DND-41 (cell line): ENCODE data around the gene HELZ.

Source experiments
- ATAC-seq: fragments of 200-7000 bp; cut with Tn5 transposase; 3 replicates; pipeline ENCODE4 v1.9.1; 2021; ENCODE audit warnings: low read depth; ENCODE audit not compliant: insufficient read depth
- DNase-seq: peaks from one replicate; pipeline ENCODE4 v3.0.0-alpha.2; 2020
- H2AFZ ChIP-seq: 2 replicates; pipeline ENCODE4 v1.6.0; 2012; ENCODE audit warnings: low read depth, low read length
- H3K27ac ChIP-seq: 2 replicates; pipeline ENCODE4 v1.5.1; 2012; ENCODE audit warnings: low read length, inconsistent platforms
- H3K27me3 ChIP-seq: fragments of 200-600 bp; sonication (generic); 2 replicates; pipeline ENCODE4 v1.6.0; 2012; ENCODE audit warnings: low read length, mild to moderate bottlenecking, inconsistent platforms; ENCODE audit not compliant: insufficient read depth, poor library complexity
- H3K36me3 ChIP-seq: 2 replicates; pipeline ENCODE4 v1.5.1; 2012; ENCODE audit warnings: low read length, inconsistent platforms; ENCODE audit not compliant: insufficient read depth
- H3K4me1 ChIP-seq: 2 replicates; pipeline ENCODE4 v1.5.1; 2012; ENCODE audit warnings: mild to moderate bottlenecking, low read length; ENCODE audit not compliant: insufficient read depth
- H3K4me2 ChIP-seq: 2 replicates; pipeline ENCODE4 v1.6.0; 2012; ENCODE audit warnings: mild to moderate bottlenecking, moderate library complexity, low read length, inconsistent platforms; ENCODE audit not compliant: insufficient read depth
- H3K4me3 ChIP-seq, 2 experiments: fragments of 200-600 bp in 1 of 2; shearing (Covaris generic) in 1 of 2; 2 replicates each; pipeline ENCODE4 v1.5.1; 2012 to 2016; ENCODE audit warnings: inconsistent platforms in 2 of 2, low read length in 2 of 2, mild to moderate bottlenecking in 2 of 2, low read depth in 1 of 2, moderate library complexity in 1 of 2
- H3K79me2 ChIP-seq: 2 replicates; pipeline ENCODE4 v1.6.0; 2012; ENCODE audit warnings: low read length, inconsistent platforms; ENCODE audit not compliant: insufficient read depth
- H3K9ac ChIP-seq: 2 replicates; pipeline ENCODE4 v1.6.0; 2012; ENCODE audit warnings: low read depth, mild to moderate bottlenecking, inconsistent platforms, low read length, moderate library complexity
- H3K9me3 ChIP-seq: 2 replicates; pipeline ENCODE4 v1.5.1; 2012; ENCODE audit warnings: low read length, moderate library complexity, mild to moderate bottlenecking, inconsistent platforms; ENCODE audit not compliant: insufficient read depth, severe bottlenecking
- H4K20me1 ChIP-seq: 2 replicates; pipeline ENCODE4 v1.6.0; 2012; ENCODE audit warnings: low read length; ENCODE audit not compliant: insufficient read depth
- EZH2 ChIP-seq: IDR thresholded peaks from 3 replicates; pipeline ENCODE4 v1.6.1; 2012; ENCODE audit warnings: borderline replicate concordance, low read depth, mild to moderate bottlenecking, moderate library complexity, low read length, inconsistent platforms; ENCODE audit not compliant: severe bottlenecking
- TF ChIP-seq, protein P1 (sequence below): IDR thresholded peaks from 2 replicates; pipeline ENCODE4 v1.5.1; 2012; ENCODE audit warnings: borderline replicate concordance, low read length, moderate library complexity, mild to moderate bottlenecking; ENCODE audit not compliant: poor library complexity, severe bottlenecking; ENCODE audit errors: extremely low read depth

Gene HELZ

DNA sequence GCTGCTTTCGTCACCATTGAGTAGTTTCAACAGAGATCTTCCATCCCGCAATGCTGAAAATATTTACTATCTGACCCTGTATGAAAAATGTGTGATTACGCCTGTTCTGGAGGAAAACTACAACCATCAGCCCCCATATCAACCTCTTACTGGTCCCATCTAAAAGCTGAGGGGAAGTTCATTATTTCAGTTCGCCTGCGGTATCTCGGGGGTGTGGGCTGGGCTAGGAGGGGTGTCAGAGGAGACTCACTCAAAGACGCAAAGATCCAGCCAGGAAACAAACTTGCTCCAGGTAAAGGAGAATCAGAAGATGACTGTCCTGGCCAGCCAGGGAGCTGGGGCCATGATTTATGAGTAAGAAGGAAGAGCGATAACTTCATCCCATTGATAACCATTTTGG is 187.0 kb downstream of the HELZ start:
- Histone ChIP-seq H3K36me3 (no peaks in the 10 kb centered on the region), H3K4me3 (no peak overlapping the region), H4K20me1 (no peaks in the 10 kb centered on the region), H2AFZ (no peak overlapping the region), H3K4me1 (no peaks in the 10 kb centered on the region), H3K79me2 (no peaks in the 10 kb centered on the region), H3K9ac (no peak overlapping the region), H3K4me2 (no peak overlapping the region), H3K27me3 (no peaks in the 10 kb centered on the region), H3K27ac (no peak overlapping the region), H3K9me3 (no peaks in the 10 kb centered on the region)
- DNase-seq (no peak), ATAC-seq (no peak)
- no peak for TF ChIP-seq EZH2
- TF ChIP-seq, protein P1, sequence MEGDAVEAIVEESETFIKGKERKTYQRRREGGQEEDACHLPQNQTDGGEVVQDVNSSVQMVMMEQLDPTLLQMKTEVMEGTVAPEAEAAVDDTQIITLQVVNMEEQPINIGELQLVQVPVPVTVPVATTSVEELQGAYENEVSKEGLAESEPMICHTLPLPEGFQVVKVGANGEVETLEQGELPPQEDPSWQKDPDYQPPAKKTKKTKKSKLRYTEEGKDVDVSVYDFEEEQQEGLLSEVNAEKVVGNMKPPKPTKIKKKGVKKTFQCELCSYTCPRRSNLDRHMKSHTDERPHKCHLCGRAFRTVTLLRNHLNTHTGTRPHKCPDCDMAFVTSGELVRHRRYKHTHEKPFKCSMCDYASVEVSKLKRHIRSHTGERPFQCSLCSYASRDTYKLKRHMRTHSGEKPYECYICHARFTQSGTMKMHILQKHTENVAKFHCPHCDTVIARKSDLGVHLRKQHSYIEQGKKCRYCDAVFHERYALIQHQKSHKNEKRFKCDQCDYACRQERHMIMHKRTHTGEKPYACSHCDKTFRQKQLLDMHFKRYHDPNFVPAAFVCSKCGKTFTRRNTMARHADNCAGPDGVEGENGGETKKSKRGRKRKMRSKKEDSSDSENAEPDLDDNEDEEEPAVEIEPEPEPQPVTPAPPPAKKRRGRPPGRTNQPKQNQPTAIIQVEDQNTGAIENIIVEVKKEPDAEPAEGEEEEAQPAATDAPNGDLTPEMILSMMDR, result no peak

DNA sequence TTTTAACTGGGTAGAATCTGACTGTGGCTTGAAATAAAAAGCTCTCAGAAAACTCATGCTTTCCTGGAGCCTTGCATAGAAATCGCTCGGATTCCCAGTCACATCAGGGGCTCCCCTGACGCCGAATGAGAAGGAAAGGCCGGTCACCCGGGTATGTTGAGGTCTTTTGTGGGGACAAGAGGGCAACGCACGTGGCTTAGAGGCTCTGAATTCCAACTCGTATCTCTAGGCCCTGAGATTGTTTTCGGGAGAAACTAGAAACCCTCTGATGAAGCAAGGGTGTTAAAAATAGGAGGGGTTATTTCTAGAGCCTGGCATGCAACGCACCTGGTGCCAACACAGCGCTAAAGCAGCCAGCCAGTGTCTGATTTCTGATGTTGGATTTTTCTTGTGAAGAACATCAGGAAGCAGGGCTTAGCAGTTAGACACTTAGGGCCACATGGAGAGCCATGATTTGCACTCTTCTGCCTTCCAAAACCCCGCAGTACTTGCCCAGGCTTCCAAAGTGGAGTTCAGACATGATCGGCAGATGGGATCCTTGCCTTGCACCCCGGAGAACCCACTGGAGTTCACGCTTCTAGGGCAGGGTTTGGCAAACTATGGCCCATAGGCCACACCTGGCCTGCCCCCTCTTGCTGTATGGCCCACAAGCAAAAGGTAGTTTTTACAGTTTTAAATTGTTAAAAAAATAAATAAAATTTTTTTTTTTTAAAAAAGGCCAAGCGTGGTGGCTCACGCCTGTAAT is 188.1 kb downstream of the HELZ start:
- H3K27ac ChIP-seq, result no peak overlapping the region
- ATAC-seq (no peak), DNase-seq (no peak)
- no peak overlapping the region for H3K4me2 ChIP-seq
- no peak overlapping the region for H3K4me3 ChIP-seq
- H3K27me3 ChIP-seq, result no peaks in the 10 kb centered on the region
- H3K9ac ChIP-seq, result no peak overlapping the region
- no peaks in the 10 kb centered on the region for H3K9me3 ChIP-seq
- H3K36me3 ChIP-seq, result no peaks in the 10 kb centered on the region
- no peak overlapping the region for H2AFZ ChIP-seq
- H3K79me2 ChIP-seq, result no peaks in the 10 kb centered on the region
- TF ChIP-seq EZH2, result no peak
- TF ChIP-seq, protein P1, result no peak
- H3K4me1 ChIP-seq, result no peaks in the 10 kb centered on the region
- no peaks in the 10 kb centered on the region for H4K20me1 ChIP-seq

DNA sequence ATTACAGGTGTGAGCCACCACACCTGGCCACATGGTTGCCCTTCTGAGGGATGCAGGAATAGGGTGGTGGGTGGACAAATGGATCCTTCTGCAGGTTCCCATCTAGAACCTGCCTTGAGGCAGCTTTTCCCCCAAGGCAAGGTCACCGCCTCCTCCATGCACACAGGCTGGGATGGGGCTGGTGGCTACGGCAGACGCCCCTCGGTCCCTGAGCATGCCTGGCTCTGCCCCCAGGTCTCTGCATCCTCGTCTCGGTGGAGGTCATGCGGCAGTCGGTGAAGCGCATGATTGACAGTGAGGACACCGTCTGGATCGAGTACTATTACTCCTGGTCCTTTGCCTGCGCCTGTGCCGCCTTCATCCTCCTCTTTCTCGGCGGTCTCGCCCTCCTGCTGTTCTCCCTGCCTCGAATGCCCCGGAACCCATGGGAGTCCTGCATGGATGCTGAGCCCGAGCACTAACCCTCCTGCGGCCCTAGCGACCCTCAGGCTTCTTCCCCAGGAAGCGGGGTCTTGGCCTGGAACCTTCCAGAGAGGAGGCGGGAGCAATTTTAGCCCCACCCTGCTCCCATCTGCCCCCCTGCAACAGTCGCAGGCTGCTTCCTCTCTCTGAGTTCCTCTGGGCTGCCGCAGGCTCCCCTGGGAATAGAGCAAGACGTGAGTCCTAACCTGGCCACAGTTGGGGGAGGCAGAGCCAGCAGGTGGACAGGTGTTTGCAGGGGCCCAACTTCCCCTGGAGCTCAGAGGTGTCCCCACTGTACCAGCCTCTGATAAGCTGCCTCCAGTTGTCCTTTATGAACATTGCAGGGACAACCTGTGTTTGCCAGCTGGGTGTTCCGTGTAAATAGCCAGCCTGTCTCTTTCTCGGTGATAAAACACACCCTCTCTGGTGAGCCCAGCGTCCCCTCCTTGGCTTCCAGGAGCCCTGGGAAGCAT is 188.9 kb downstream of the HELZ start:
- Histone ChIP-seq H3K36me3 (no peaks in the 10 kb centered on the region), H4K20me1 (no peaks in the 10 kb centered on the region), H3K27me3 (no peaks in the 10 kb centered on the region), H3K27ac (no peak overlapping the region), H3K4me2 (no peak overlapping the region), H3K79me2 (no peaks in the 10 kb centered on the region), H3K9ac (no peak overlapping the region), H3K9me3 (no peaks in the 10 kb centered on the region), H3K4me3 (no peak overlapping the region), H3K4me1 (no peaks in the 10 kb centered on the region), H2AFZ (no peak overlapping the region)
- DNase-seq (no peak), ATAC-seq (no peak)
- no peak for TF ChIP-seq EZH2
- TF ChIP-seq, protein P1, result no peak
